Left ventricle myocardium superior (tissue), 1 donor: Measurements from ENCODE around the gene RNF167. TPM values are rescaled to one million over a fixed set of nuclear protein-coding genes. Genes with fewer than 3 reads are reported as not detected.

Experiments
- ATAC-seq: fragments of 200-7000 bp; cut with Tn5 transposase; one replicate; pipeline ENCODE4 v1.9.1; 2020; ENCODE audit warnings: mild to moderate bottlenecking, moderate library complexity
- DNase-seq: peaks from one replicate; pipeline ENCODE4 v3.0.0-alpha.2; 2020
- intact Hi-C: fragments of 100-400 bp; cut with micrococcal nuclease; formaldehyde crosslinking; loops from one replicate; pipeline ENCODE4 v1.11.0; 2022
- total RNA-seq: library from RNA; stranded (reverse); fragmentation: NEBNext Ultra II Directional; extraction: Animal tissue kit (Norgen Biotek cat#: 25700); gene quantifications from one replicate; pipeline ENCODE4 v1.2.1, GENCODE V29; 2021
- donor health status: DM: no; HTN: yes; CAD: no; lungs with severe emphysema.

RNF167 gene
- total RNA-seq, 1 donor from 2014 or later: 104 TPM

DNA sequence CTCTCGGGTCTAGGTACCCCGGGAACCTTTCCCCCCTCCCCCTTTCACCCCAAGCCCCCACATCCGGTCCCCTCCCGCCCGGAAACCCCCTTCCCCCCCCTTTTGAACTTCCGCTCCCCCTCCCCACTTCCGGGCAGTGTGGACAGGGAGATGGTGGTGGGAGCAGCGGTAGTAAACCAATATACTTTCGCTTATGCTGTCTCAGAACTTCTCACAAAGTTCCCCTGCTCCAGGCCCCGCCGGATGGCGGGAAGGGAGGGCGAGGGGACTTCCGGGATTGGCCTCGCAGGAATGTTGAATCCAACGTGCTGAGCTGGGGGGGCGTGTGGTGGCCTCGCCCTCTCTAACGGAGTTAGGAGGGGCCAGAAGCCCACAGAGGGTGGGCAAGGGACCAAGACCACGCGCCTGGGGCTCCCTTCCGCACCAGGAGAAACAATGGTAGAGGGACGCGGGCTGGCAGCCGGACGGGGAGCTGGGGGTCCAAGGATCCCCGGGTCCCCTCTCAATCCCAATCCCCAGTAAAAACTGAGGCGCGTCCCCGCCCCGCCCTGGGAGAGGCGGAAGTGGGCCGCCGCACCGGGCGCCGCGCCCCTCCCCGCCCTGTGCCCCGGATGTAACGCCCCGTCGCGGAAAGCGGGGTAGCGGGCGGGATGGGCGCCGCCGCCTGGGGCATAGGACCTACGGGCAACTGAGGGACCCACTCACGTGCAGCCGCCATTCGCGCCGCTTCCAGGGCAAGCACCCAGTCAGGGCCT is 7.5 kb downstream of the RNF167 start:
- DNase-seq: peak; percentile 79
- intact Hi-C loops: no loop called here
- peak; percentile 28 for ATAC-seq

DNA sequence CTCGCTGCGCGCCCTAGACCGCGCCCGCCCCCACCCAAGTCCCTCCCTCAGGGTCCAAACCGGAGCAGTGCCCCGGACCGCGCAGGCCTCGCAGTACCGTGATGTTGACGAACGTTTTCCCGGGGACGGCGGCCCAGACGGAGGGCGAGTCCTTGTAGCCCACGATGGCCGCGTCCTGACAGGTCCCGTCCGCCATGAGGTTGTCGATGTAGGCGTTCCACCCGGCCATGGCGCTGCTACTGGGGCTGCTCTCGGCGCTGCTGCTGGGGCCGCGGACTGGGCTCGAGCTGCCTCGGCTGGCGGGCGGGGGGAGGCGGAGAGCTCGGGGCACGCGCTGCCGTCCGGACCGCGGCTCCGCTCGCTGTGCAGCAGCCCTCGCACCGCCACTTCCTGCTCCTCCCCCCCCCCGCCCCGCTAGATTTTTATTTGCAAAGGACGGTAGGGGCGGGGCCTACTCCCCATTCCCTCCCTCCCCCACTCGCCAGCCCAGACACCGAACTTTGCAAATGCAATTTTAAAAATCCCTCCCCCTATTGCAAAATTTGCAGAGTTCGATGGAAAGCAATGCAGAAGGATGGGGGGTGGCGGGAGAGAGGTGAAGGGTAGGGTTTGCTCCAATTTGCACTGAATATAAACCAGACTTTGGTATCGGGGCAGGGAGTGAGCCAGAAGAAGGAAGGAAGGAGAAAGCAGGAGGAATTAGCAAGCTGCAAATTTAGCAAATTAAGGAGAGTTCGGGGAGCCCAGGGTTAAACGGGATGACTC is 8.3 kb downstream of the RNF167 start, which contains the start of gene PFN1:
TSS of gene PFN1 (minus strand) at position 365 of the 765 bp plus-strand sequence. CDS start at position 229, 136 bp downstream.
- DNase-seq: peak; percentile 92
- ATAC-seq: peak; percentile 78
- intact Hi-C loops: no loop called here

DNA sequence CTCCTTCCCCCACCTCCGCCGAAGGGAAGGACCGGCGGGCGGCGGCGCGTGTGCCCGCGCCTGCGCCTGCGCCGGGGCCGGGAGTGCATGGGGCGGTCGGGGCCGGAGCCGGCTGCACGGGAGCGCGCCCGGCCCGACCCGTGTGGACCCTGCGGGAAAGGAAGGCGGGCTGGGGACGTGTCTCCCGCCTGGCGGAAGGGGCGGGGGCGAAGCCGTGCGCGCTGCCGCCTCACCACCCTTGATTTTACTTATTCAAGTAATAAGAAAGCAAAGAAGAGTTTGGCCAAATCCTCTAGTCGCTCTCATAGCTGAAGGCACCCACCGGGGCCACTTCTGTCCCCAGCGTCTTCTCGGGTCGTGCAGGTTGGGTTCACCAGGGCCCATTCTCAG is 8.9 kb downstream of the RNF167 start:
- DNase-seq (peak; percentile 93), ATAC-seq (peak; percentile 82)
- intact Hi-C loops: no loop called here

DNA sequence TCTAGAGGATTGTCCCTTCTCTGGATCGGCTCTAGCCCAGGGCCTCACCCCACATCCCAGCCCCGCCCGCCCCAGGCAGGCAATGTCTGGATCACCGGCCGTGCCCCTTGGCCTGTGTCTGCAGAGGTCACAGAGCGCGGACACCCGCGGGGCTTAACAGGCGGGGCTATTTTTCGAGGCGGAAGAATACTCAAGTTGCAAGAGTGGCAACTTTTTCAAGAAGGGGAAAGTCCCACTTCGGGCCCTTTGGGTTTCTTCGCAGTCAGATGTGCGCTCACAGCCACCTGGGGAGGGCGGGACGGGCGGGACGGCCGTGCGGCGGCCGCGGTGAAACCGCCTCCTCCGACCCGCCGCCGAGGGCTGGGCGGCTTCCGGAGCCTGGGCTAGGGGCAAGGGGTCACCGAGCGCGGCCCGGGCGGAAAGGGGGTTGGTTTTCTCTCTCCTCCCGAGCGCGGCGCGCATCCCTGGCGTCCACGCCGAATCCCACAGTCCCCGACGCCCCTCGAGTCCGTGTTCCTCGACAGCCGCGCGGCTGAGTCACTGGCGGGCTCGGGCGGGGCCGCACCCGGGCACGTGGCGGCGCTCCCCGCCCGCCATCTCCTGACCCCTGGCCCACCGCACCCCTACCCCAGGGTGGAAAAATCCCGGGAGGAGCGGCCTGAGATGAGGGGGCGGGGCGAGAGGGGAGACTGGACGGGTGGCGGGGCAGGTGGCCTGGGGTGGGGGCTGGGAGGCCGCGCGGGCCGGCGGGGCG is 9.4 kb downstream of the RNF167 start:
- intact Hi-C loops: no loop called here
- ATAC-seq (peak; percentile 43), DNase-seq (peak; percentile 80)

DNA sequence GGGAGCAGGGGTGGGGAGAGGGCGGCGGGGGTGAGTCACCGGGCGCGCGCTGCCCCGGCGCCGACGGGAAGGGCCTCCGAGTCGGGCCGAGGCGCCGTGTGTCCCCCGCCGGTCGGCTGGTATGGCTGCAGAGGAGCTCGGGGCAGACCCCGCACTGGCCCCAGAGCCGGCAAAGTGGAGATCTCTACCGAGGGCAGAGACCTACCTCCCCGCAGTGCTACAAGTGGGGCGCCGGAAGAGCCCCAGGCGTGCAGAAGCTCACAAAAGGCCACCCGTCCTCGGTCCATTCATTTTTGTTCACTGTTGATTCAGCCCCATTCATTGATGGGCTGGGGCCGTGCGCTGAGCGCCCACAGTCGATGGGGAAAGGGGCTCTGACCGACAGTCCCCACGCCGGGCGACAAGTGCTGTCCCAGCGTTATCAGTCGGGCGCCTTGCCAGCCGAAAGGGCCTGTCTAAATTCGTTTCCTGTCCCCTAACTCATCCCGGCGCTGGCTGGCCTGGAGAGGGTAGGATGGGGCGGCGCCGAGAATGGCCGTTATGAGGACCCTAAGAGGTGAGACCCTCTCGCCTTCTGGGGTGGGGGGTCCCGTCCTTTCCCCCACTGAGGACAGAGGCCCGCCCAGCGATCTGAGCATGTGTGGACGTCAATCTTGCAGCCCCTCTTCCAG is 10.1 kb downstream of the RNF167 start:
- peak; percentile 5 for ATAC-seq
- DNase-seq: peak; percentile 87
- intact Hi-C loops: no loop called here

DNA sequence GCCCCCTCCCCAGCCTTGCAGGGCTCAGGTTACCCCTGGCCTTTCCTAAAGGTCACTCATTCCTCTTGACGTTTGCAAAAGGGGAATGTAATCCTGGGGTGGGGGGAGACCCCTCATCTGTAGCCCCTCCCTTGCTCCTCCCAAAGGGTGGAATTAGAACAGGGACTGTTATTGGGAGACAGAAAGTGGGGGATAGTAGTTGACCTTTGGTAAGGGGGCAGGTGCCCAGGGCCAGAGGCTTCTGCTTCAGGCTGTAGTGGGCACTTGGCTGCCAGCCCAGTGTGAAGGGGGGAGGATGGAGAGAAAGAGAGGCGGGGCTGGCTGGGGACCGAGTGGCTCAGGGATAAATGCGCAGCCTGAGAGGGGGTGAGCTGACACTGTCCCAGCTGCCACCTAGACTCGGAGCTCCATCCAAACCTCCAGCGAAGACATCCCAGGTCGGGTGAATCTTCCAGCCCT is 10.7 kb downstream of the RNF167 start, which contains the start of gene ENO3:
TSS of gene ENO3 (plus strand) at position 374 of the 459 bp plus-strand sequence. CDS start 711 bp downstream, outside the sequence.
- intact Hi-C loops: no loop called here
- DNase-seq (peak; percentile 66), ATAC-seq (peak; percentile 4)

DNA sequence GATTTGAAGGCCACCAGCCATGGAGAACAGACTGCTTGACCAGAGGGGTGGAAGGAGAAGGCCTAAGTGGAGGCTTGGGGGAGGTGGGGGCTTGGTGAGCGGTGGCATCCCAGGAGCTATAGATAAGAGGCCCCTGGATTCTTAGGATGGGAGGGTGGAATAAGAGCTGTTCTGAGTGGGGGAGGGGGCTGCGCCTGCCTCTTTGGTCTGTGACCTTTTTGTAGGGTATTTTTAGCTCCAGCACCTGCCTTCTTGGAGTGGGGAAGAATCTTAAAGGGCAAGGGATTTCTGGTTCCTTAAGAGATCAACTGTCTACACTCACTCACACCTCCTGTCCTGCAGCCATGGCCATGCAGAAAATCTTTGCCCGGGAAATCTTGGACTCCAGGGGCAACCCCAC is 11.4 kb downstream of the RNF167 start:
- intact Hi-C loops: no loop called here
- peak; percentile 49 for DNase-seq
- no peak for ATAC-seq

DNA sequence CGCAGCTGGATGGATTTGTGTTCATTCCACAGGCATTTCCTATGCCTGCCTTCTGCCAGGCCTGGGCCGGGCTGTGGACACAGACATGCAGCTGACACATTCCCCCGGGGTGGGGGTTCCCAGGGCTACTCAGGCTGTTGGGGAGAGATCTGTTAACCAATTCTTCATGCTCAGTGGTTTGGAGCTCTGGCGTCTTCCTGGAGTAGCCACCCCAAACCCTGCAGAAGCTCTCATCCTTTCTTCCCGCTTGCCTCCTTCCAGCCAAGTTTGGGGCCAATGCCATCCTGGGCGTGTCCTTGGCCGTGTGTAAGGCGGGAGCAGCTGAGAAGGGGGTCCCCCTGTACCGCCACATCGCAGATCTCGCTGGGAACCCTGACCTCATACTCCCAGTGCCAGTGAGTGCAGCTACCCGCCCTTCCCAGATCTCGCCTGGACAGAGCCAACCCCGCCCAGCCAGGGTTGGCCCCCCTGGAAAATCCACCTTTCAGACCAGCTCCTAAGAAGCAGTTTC is 13.4 kb downstream of the RNF167 start:
- DNase-seq (no peak), ATAC-seq (no peak)
- intact Hi-C loops: no loop called here

DNA sequence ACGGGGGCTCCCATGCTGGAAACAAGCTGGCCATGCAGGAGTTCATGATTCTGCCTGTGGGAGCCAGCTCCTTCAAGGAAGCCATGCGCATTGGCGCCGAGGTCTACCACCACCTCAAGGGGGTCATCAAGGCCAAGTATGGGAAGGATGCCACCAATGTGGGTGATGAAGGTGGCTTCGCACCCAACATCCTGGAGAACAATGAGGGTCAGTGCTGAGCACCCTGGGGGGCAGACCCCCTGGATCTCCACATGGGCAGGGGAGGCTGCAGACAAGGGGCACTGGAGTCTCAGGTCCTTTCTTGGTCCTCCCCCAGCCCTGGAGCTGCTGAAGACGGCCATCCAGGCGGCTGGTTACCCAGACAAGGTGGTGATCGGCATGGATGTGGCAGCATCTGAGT is 15.0 kb downstream of the RNF167 start:
- intact Hi-C loops: no loop called here

DNA sequence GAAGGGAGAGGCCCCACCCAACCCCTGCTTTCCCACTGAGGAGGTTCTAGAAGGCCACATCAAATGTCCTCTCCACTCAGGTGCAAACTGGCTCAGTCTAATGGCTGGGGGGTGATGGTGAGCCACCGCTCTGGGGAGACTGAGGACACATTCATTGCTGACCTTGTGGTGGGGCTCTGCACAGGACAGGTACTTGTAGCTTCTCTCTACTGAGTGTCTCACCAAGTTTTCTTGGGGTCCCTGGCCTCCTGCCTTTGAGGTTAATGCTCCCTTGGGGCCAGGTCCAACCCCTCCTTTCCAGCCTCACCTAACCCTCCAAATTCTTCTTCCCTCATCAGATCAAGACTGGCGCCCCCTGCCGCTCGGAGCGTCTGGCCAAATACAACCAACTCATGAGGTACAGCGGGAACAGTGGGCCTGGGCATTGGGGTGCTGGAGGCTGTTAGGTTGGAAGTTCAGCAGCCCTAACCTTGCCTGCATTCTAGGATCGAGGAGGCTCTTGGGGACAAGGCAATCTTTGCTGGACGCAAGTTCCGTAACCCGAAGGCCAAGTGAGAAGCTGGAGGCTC is 16.5 kb downstream of the RNF167 start:
- ATAC-seq (no peak), DNase-seq (peak; percentile 63)
- intact Hi-C loops: no loop called here

More for the DNA sequence above, 15.0 kb downstream of the RNF167 start:
- DNase-seq (no peak), ATAC-seq (no peak)

DNA sequence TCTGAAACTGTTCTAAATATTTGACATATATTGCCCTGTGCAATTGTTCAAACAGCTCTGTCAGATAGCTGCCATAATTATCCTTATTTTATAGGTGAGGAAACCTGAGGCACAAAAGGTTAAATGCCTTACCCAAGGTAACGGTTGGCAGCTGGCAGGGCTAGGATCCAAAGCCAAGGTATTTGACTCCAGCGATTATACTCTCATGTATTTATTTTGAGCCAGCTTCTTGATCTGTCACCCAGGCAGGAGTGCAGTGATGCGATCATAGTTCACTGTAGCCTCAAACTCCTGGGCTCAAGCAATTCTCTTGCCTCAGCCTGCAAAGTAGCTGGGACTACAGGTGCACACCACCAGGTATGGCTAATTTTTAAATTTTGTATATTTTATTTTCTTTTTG is 18.0 kb downstream of the RNF167 start:
- DNase-seq (no peak), ATAC-seq (peak; percentile 57)
- intact Hi-C loops: no loop called here

DNA sequence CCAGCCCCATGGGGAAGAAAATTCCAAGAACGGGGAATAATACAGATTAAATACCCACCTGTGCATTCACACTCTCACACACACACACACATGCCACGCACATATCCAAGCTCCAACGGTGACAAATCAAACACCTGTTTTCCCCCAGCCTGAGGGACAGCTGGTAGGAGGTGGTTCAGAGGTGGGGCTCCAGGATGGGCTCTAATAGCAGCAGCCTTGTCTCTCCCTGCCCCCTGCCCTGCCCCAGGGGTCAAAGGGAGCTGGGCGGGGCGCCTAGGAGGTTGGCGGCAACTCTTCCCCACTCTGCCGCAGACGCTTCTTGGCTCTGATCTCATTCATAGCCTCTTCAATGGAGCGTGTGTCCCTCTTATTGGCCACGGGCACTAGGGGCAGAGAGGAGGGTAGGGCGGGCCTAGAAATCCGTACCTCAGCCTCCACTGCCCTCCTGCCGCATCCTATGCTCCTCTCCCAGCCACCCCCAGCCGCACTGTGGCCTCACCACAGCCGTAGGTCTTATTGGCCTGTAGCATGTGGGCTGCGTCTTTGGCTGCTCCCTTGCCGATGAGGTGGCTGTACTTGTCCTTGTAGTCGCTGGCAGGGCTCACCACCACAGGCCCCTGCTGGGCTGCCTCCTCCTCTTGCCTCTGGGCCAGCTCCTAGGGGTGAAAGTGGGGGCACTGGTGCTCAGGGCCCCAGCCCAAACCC is 19.3 kb downstream of the RNF167 start:
- ATAC-seq: no peak
- no peak for DNase-seq
- intact Hi-C loops: no loop called here

DNA sequence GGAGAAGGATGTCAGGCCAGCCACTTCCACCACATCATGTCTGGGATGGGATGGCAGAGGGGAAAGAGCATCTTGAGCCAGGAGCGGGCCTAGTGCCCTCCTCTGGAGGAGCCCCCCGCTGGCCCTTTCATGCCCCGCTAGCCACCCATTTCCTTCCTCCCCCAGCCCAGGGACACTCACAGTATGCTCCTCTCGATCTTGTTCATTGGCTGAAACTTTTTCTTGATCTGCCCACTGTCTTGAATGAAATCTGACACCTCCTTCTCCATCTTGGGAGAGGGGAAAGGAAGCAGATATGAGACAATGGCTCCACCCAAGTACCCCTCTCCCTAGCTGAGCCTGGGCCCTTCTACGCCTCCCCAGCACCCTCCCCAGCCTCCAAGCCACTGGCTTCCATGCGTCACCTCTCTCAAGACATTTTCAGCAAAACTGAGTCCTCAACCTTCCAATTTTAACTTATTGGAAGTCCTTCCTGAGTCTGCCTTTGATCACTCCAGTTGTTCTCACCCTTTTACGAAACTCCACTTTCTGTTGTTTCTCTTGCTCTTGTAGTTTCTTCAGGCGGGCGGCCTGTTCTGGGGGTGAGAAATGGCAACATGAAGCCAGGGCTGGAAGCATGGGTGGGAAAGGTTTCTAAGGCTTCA is 20.3 kb downstream of the RNF167 start:
- DNase-seq (no peak), ATAC-seq (no peak)
- intact Hi-C loops: no loop called here

DNA sequence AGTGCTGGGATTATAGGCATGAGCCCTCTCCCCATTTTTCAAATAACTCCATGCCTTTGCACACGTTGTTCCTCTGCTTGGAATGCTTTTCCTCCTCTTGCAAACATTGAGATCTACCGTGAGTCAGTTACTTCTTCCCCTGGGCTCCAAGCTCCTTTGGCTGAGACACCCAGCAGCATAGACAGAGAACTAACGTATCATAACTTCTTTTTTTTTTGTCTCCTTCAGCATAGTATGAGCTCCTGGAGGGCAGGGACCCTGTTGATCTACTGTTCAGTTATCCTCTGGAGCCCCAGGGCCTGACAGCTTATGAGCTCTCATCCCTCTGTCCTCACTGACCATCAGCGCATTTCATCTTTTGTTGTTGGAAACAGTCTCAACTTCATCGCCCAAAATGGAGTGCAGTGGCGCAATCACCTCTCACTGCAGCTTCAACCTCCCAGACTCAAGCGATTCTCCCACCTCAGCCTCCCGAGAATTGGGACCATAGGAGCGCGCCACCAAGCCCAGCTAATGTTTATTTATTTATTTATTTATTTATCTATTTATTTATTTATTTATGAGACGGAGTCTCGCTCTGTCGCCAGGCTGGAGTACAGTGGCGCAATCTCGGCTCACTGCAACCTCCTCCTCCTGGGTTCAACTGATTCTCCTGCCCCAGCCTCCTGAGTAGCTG is 25.4 kb downstream of the RNF167 start:
- no peak for ATAC-seq
- intact Hi-C loops: no loop called here
- no peak for DNase-seq

DNA sequence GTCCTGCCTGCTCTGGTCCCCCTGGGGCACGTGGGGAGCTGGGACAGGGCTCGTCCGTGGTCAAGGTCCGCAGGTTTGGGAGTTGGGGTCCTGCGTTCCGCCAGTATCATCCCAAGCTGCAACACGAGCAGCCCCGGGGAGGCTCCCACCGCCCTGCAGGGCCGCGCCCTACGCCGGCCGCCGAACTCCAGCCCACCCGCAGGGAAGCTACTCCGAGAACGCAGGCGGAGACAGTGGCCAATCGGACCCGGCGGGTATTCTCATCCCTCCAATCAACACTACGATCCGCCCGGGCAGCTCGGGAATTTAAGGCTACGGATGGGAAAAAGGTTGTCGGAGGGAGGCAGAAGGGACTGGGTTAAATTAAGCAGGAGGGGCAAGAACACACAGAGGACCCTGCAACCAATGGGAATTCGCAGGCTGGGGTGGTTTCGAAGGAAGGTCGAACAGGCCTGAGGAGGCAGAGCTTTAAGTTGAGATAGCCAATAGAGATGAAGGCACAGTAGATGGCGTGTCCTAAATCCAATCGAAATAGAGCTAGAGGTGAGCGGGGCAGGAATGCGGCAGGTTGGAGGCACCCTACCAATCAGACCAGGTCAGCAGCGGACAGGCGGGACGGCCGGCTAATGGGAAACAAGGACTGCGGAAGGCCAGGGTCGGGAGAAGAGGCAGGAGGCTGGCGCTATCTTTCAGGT is 26.9 kb downstream of the RNF167 start:
- DNase-seq: peak; percentile 98
- ATAC-seq: peak; percentile 89
- intact Hi-C loops: no loop called here
